COLO668 (cell line): Measurements from ENCODE around the gene PIP5KL1.
A peak's percentile ranks its signal among the peaks of the same experiment; 100 is the strongest.

Experiments
- DNase-seq: peaks from one replicate; lab custom pipeline; 2025; ENCODE audit not compliant: unreplicated experiment; lab: John Stamatoyannopoulos, UW

PIP5KL1 gene

DNA sequence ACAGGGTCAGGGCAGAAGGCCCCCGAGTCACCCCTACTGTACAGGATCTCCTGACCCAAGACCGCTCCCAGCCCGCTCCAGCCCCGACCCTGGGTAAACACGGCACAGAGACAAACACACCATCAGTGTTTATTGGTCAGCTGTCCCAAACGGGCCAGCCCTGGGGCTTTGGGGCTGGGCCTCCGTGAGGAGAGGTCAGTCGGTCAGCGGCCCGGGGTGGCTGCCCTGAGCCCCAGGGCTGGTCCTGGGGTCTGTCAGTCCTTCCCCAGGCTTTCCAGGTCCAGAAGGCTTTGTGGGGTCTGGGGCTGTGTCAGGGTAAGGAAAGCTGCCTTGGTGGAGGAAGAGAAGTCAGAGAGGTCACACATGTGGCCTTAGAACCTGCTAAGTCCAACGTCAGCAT lies 4.4 kb upstream of the PIP5KL1 start:
- no peak for DNase-seq

DNA sequence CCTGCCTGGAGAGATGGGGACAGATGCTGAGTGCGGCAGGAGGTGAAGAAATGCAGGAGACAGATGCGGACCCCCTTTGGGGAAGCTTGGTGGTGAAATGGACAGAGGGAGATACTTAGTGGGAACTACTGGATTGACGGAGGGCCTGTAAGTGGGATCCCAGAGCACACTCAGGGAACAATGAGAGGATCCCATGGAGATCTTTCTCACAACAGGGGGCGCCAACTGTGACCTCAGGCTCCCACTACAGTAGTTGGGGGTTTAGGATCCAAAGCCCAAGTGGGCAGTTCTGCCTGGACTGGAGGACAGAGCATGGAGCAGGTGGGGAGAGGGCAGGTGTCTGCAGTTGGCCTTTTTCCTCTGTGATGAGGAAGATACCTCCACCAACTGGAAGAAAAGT lies 3.7 kb upstream of the PIP5KL1 start:
- DNase-seq = no peak

DNA sequence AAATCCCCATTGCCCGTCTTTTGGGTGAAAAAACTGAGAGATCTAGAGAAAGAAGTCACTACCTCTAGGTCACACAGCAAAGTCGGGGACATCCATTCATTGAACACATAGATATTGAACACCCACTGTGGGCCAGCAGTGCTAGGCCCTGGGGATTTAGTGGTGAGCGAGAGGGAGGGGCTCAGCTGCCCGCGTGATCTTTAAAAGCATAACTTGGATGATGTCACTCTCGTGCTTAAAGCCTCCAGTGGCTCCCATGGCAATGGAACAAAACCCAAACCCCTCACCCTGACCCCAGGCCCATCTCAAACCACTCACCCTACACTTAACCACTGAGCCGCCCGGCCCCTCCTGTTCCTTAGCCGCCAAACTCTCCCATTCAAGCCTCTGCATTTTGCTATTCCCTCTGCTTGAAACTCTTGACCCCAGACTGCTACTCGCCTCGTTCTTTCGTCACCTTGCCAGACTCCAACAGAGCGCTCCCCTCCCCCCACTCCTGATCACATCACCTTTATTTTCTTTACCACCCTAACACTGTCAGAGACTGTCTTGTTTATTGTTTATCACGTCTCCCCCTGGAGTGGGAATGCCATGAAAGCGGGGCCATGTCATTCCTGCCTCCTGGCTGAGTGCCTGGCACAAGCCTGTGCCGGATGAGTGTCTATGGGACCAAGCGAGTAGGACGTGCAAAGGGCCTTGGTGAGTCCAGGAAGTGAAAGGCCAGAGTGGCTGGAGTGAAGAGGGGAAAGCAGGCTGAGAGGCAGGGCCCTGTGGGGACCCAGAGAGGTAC lies 710 bp upstream of the PIP5KL1 start:
- DNase-seq = peak; percentile 80

DNA sequence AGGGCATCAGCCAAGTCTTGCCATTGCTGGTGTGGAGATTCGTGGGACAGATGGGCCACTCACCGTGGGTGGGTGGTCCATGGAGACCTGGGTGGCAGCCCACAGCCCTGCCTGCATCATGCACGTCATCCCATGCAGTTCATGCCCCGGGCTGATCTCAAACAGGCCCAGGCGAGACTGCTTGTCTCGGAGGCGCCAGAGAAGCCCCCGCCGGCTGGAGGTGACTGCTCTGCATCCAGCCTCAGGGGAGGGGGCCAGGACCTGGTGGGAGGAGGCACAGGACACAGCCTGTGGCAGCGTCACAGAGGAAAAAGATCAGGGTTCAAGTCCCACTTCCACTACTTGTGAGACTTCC lies 975 bp downstream of the PIP5KL1 start:
- DNase-seq = no peak

DNA sequence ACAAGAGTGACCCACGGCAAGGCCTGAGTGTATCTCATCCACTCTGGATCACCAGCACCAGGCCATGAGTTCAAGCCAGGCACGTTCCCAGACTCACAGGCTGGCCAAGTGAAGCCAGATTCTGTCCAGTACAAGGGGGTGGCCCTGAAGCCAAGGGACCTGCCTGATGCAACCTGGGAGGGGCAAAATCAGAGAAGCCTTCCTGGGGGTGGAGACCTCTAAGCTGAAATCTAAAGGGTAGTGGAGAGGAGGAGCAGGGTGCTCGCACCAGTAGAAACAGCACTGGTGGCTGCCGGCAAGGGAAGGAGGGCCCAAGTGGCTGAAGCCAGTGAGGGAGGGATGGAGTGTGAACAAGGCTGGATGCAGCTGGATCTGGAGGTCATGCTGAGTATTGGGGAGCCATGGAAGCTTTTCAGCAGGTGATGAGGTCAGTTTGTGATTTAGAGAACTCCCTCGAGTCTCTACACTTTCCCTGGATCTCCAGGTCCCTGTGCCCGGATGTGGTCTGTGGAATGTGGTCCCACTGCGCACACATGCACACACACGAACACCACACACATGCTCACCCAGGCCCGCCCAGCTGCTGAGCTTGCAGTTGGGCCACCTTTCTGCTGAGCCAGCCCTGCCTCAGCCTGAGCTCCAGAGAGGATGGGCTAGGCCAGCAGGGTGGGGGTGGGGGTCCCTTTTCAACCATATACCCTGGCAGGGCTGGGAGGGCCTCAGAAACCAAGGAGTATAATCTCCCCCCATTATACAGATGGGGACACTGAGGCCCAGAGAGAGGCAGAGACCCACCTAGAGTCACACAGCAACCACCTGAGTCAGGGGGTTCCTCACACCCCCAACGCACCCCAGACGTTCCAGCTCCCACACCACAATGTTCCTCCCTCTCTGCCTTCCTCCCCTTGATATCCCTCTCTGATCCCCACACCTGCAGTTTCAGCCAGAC lies 1.6 kb downstream of the PIP5KL1 start:
- no peak for DNase-seq

DNA sequence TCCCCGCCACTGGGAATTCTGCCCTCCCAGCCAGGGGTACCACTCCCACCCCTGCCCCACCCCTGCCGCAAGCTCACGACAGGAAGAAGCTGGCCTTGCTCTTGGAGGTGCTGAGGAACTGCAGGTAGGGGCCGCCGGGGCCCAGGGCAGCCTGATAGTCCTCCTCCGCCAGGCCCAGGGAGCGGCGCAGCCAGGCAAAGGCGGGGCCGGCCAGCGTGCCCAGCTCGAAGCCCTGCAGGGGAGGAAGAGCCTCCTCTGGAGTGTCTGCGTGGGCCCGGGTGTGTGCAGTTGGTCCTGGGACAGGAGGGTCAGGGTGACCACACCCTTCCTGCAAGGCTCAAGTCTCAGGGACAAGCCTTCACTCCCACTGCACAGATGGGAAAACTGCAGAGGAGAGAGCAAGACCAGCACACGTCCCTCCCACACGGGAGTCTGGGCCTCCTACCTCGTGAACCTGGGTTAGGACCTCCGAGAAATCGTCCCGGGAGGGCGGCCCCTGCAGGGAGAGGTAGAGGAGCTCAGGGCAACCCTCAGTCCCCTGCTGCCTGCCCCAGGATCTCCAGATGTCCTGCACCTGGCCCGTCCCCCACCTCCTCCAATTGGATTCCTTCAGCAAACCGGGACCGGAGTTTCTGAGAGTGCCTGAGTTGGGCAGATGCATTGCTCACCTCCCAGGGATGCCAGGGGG lies 2.4 kb downstream of the PIP5KL1 start:
- DNase-seq = peak; percentile 45

DNA sequence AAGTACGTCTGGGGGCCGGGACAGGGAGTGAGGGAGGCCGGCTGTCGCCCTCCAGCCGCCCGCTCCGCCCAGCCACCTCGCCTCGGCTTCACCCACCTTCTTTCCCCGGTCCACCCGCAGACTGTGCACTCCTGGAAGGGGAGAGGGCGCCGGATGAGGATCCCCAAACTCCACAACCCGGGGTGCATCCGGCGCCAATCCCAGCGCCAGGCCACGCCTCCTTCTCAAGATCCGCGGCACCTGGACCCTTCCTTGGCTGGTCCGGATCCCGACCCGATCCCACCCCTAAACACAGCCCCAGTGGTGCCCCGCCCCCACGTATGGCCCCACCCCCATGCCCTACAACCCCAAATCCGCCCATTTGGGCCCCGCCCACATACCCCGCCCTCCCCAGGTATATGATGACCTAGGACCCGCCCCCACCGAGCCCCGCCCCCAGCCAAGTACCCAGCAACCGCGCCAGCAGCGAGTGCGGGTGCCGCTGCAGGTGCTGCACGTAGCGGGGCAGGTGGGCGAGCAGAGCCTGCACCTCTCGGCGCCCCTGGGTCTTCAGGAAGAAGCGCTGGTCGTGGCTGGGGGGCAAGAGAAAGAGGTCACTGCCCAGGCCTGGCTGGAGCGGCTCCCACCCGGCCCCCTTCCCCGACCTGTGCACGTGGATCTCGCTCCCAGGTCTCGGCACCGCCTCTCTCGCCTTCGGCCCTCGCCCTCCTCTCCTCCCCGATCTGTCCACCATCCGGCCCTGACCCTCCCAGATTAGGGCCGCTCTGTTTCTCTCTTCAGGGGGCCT lies 3.2 kb downstream of the PIP5KL1 start:
- peak; percentile 79 for DNase-seq

DNA sequence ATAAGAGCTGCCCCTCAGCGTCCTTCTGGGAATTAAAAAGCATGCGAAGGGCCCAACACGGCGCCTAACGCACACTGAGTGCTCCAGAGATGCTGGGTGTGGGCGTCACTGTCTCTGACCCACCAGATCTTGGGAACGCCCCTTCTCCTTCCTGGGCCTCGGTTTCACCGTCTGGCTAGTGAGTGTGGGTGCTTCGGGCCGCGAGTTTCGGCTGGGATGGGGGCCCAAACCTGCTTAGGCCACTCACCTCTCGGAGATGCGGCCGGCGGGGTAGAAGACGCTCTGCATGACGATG lies 3.7 kb downstream of the PIP5KL1 start:
- no peak for DNase-seq

DNA sequence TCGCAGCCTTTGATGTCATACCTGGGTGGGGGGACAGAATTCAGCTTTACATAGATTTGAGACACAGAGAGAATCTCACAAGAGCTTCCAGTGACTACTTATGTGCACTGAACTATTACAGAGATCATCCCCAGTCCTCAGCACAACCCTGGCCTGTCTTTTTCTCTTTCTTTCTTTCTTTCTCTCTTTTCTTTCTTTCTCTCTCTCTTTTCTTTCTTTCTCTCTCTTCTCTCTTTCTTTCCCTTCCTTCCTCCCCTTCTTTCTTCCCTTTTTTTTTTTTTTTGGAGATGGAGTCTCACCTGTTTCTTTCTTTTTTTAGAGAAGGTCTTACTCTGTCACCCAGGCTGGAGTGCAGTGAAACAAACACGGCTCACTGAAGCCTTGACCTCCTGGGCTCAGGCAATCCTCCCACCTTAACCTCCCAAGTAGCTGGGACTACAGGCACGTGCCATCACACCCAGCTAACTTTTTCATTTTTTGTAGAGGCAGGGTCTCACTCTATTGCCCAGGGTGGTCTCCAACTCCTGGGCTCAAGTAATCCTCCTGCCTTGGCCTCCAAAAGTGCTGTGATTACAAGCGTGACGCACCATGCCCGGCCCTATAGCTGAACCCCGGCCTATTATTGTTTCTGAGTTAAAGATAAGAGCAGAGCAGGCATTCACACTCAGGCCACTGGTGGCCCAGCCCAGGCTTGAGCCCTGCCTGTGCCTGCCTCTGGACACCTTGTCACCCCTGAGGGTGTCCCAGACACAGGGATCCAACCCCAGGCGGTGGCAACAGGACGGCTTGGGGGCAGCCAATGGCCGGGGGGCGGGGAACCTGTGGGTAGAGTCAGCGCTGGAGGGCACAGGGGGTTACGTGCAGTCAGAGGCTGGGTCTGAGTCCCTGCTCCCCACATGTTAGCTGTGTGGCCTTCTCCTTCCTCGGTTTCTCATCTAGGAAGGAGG lies 4.3 kb downstream of the PIP5KL1 start:
- no peak for DNase-seq

DNA sequence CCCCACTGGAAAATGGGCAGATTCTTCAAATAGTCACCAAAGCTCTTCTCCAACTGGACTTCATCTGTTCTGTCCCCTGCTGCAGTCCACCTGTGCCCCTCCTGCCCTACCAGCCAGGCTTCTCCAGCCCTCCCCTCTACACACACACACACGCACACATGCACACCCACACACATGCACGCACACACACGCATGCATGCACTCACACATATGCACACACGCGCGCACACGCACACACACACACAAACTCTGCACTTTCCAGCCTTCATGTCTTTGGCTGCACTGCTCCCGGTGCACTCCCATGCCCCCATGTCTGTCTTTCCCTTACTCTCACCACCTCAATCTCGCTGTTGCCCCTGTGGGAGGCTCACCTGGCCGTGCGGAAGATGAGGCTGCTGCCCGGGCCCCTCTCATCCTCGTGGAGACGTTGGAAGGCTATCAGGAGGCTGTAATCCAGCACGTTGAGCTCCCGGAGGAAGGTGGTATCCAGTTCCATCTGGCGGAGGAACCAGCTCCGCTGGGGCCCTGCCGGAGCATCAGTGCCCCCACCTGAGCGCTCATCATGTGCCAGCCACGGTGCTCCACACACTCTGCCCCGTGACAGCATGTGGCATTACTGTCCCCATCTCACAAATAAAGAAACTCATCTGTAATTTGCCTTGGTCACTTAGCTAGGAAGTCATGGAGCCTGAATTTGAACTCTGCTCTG lies 5.7 kb downstream of the PIP5KL1 start:
- DNase-seq = no peak

DNA sequence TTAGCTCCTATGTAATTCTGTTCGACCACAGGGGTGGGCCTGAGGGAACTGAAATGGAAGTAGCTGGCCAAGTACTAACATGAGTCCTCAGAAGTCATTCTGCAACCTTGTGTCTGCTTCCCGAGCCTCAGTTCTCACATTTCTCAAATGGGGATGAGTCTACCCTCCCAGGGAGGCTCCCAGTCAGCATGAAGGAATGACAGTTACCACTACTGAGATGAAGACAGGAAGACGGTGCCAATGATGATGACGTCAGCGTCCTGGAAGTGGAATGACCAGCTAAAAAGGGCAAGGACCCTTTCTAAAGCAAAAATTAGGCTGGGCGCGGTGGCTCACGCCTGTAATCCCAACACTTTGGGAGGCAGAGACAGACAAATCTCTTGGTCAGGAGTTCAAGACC lies 6.8 kb downstream of the PIP5KL1 start:
- DNase-seq = no peak

DNA sequence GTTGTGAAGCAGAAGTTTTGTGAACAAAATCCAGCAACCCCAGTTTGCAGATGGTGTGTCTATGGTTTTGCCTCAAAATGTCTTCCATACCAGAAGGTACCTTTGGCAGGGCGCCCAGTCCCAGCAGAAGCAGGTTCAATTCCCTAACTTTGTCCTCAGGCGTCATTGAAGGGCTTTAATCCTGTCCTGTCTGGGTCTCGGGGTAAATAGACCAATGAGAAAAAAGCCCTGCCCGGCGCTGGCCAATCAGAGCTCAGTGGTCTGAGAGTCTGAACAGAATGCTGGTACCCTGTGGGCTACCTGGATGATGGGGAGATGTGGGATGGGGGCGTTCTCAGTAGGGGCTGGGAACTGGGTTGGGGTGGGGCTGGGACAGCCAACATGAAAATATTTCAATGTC lies 7.5 kb downstream of the PIP5KL1 start:
- no peak for DNase-seq

DNA sequence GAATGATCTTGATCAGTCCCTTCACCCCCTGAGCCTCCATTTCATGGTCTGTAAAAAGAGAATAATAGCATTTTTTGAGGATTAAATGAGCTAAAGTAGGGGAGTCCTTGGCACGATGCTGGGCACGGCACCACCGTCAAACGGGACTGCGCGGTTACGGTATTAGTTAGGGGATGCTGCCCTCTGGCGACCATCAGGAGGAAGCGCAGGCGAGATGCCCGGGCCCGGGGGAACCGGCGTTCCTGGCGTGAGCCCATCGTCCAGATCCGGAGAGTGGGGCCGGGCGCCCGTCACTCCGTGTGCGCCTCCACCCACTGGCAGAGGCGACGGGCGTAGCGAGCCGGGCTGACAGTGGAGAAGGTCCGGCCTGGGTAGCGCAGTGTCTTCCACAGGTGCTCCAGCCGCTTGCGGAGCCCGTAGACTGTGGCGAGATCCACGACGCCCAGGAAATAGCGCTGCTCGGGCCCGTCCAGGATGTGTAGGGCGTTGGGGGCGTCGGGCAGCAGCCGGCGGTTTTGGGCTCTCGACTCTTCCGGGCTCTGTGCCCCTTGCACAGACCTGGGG lies 8.9 kb downstream of the PIP5KL1 start:
- DNase-seq = peak; percentile 65

DNA sequence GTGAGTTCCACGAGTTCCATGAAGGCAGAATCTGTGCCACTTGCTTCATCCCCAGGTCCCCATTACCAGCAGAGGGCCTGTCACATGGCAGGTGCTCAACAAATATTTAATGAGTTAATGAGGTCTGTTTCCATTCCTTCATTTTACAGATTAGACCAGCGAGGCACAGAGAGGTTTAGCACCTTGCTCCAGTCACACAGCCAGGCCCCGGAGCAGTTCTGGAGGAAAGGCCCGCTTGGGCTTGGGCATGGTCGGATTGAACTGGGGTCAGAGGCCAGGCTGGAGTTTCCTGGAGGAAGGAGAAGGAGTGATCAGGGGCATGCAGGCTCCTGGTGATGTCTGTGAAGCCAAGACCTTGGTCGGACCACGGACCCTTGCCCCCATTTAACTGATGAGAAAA lies 9.8 kb downstream of the PIP5KL1 start:
- no peak for DNase-seq

DNA sequence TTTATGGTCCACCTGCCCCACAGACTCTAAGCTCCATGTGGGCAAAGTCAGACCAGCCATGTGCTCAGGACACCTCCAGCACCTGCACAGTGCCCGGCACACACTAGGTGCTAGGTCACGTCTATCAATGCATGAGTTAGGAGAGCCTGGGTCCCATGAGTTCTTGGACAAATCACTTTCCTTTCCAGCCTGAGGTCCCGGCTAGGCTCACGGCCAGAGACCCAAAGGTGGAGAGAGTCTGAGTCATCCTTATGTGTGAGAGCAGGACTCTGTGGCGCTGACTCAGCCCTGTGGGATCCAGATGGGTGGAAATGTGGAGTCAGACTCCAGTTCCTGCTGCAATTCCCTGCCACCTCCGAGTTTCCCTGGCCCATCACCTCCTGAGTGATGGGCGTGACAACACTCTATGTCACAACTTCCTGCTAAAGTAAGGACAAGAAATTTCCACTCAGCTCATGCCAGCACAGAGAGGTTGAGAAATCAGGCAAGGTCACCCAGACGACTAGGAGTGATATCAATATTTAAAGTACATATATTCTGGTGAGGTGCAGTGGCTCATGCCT lies 11.2 kb downstream of the PIP5KL1 start:
- DNase-seq = peak; percentile 53

DNA sequence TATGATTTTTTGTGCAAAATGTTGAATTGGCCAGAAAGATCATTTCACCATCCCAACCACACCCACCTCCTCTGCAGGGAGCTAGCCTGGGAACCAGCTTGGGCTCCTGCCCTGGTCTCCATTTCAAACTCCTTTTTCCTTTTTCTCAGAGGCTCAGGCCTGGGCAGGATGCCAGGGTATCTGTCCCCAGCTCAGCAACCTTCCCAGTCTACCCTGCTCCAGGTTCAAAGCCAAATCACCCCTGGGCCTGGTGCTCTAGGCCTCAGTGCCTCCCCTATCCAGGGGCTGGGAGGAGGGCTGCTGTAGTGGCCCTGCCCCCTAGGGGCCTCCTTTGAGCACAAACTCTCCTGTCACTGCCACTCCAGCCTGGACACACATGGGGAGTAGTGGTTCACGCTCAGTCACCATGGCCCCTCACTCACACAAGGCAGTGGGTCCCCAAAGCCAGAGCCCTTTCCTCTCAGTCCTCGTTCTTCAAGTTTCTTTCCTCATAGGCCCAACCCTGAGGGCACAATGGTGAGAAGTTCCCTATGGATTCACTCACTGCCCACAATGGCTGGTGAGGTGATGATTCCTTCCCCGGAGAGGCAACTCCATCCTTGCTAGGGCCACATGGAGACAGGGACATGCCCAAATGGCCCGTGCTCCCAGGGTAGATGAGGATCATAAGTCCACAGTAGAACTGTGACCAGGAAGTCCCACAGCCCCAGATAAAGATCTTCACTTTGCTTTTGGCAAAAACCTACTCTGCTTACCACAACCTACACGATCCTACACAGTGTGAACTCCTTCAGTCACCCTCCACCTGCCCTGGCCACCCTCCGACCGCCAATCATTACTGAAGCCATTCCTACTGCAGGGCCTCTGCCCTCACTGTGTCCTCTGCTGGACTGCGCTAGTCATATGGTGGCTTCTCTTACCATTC lies 12.1 kb downstream of the PIP5KL1 start:
- no peak for DNase-seq

DNA sequence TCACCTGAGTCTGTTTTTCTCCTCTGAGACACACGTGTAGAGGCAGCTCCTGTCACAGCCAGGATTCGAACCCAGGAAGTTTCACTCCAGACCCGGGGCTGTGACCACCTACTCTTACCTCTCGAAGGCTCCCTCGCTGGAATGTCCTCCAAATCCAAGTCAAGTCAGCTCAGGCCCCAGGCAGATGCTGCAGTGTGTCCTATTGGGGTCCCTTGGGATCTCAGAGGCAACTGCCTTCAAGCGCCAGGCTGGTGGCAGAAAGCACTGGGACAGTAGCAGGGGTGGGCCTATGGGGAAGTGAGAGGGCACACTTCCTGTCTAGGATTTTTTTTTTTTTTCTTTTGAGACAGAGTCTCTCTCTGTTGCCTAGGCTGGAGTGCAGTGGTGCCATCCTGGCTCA lies 13.0 kb downstream of the PIP5KL1 start:
- no peak for DNase-seq
